ENCODE data around the gene SORCS2.

DNA sequence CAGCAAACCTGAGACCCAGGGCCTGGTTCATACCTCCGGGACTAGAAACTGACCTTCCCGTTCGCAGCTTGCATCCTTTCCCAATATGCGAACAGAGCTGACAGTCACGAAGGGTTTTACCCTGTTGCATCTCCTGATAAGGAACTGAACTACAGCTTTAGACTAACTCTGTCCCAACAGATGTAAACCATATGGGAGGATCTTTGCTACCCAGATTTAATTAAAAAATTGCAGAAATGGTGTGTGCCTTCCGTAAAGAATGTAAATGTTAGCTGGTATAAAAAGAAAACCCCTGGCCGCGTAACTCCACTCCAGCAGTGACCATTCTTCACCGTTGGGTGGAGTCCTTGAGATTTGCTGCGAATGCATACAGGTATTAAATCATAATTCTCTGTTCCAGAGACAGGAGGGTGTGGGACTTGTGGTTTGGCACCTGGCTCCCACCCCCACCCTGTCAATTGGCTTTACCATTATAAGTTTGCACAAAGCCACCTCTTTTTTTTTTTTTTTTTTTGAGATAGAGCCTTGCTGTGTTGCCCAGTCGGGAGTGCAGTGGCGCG, 40.6 kb upstream of the SORCS2 start:
- TF ChIP-seq, protein P1, sequence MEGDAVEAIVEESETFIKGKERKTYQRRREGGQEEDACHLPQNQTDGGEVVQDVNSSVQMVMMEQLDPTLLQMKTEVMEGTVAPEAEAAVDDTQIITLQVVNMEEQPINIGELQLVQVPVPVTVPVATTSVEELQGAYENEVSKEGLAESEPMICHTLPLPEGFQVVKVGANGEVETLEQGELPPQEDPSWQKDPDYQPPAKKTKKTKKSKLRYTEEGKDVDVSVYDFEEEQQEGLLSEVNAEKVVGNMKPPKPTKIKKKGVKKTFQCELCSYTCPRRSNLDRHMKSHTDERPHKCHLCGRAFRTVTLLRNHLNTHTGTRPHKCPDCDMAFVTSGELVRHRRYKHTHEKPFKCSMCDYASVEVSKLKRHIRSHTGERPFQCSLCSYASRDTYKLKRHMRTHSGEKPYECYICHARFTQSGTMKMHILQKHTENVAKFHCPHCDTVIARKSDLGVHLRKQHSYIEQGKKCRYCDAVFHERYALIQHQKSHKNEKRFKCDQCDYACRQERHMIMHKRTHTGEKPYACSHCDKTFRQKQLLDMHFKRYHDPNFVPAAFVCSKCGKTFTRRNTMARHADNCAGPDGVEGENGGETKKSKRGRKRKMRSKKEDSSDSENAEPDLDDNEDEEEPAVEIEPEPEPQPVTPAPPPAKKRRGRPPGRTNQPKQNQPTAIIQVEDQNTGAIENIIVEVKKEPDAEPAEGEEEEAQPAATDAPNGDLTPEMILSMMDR (IDR thresholded peaks at IDR 0.05; ENCODE audit: low read depth, low read length): peak; percentile 19
- TF ChIP-seq POLR2A (IDR thresholded peaks at IDR 0.05; ENCODE audit: extremely low read depth, insufficient read length): no peak
- TF ChIP-seq, protein P2, sequence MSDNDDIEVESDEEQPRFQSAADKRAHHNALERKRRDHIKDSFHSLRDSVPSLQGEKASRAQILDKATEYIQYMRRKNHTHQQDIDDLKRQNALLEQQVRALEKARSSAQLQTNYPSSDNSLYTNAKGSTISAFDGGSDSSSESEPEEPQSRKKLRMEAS (IDR thresholded peaks at IDR 0.05; ENCODE audit: low read depth, low read length): no peak
